ACHN (cell line): ENCODE data around the gene UBE3C.
"Not testable (repeated sequence)": the region's sequence is repeated elsewhere in the genome, so short reads cannot be mapped to it uniquely, and the experiment has no call there.

Experiments
- DNase-seq: peaks from one replicate; pipeline ENCODE4 v3.0.0-alpha.2; 2015
- in situ Hi-C: cut with HindIII; loops from 2 replicates; pipeline ENCODE4 v1.10.0; 2017; ENCODE audit warnings: low sequenced_read_pairs, low pct_ligation_motif_present, low pct_unique_long_range_greater_than_20kb

UBE3C gene

GRCh38 chr7:157158400-157158799 lies 19.7 kb downstream of the UBE3C start:
- DNase-seq: no peak
- in situ Hi-C loops: no loop called here

GRCh38 chr7:157159537-157159936 lies 20.8 kb downstream of the UBE3C start:
- in situ Hi-C loops, DNase-seq: not testable (repeated sequence)

GRCh38 chr7:157160433-157160832 lies 21.7 kb downstream of the UBE3C start:
- in situ Hi-C loops: no loop called here
- DNase-seq: no peak

- in situ Hi-C loops: no loop called here
- no peak for DNase-seq
Measured at GRCh38 chr7:157165987-157166386, 27.3 kb downstream of the UBE3C start.

DNA sequence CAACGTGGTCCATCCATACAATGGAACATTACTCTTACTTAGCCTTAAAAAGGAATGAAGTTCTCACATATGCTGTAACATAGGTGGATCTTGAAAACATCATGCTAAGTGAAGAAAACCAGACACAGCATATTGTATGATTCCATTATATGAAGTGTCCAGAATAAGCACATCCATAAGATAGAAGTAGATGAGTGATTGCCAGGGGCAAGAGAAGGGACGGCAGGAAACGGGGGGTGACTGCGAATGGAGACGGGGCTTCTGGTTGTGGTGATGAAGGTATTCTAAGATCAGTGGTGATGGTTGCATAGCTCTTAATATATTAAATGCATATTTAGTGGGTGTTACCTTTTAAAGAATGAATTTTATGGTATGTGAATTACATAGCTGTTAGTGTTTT lies 29.8 kb downstream of the UBE3C start:
- DNase-seq: no peak
- in situ Hi-C loops: no loop called here

DNA sequence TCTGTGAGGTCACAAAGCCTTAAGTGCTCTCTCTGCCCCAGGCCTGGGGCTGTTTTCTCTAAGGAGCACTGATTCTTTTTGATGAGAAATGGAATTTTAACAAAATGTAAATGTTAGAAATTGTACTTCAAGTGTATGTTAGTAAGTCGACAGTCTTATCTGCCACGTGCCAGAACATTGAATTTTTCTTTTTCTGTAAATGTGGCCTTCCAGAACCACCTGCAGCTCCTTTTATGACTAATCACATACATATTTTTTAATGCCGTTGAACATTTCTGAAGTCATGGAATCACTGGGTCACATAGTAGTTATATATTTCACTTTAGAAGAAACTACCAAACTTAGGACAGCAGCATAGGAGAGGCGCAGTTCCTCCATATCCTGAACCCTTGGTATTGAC lies 38.0 kb downstream of the UBE3C start:
- DNase-seq: no peak
- in situ Hi-C loops: no loop called here

DNA sequence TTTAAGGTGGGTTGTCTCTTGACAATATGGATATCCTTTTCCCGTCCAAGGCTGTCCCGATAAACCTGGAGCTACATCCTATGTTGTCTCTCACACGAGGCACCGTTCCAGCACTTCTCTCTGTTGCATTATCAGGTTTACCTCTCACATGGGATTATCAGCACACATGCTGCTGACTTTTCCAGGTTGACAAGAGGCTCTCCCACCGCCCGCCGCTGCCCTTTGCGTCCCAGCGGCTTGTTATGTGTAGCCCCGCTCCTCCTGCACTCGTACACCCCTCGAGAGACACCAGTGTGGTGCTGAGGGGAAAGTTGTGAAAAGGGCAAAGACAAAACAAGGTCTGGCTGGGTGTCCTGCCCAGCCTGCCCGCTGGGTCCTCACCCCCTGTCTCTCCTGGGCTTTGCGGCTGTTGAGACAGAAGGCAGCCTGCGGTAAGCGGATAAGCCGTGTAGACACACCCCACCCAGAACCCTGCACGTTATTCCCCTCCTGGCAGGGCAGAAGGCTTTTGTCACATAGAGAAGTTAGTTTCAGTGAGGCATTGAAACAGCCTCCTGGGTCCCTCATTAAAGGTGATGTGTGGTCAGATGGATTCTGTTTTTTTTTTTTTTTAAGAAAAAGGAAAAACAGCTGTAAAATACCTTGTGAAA lies 38.7 kb downstream of the UBE3C start:
- DNase-seq: no peak
- in situ Hi-C loops: no loop called here

GRCh38 chr7:157177983-157178381 lies 39.3 kb downstream of the UBE3C start:
- in situ Hi-C loops: no loop called here

GRCh38 chr7:157183832-157184231 lies 45.1 kb downstream of the UBE3C start:
- in situ Hi-C loops: no loop called here
- DNase-seq: no peak

More at GRCh38 chr7:157177983-157178381, 39.3 kb downstream of the UBE3C start:
- DNase-seq: no peak

GRCh38 chr7:157188091-157188665 lies 49.5 kb downstream of the UBE3C start:
- no peak for DNase-seq
- in situ Hi-C loops: no loop called here

- no peak for DNase-seq
- in situ Hi-C loops: no loop called here
Measured at GRCh38 chr7:157189405-157189804, 50.7 kb downstream of the UBE3C start.

GRCh38 chr7:157192861-157193260 lies 54.1 kb downstream of the UBE3C start:
- in situ Hi-C loops: no loop called here
- no peak for DNase-seq

- no peak for DNase-seq
- in situ Hi-C loops: no loop called here
Measured at GRCh38 chr7:157193274-157193673, 54.5 kb downstream of the UBE3C start.

GRCh38 chr7:157194948-157195347 lies 56.2 kb downstream of the UBE3C start:
- no peak for DNase-seq
- in situ Hi-C loops: no loop called here

GRCh38 chr7:157195868-157196267 lies 57.1 kb downstream of the UBE3C start:
- DNase-seq: no peak

GRCh38 chr7:157204134-157204533 lies 65.4 kb downstream of the UBE3C start:
- DNase-seq: no peak
- in situ Hi-C loops: no loop called here

More at GRCh38 chr7:157195868-157196267, 57.1 kb downstream of the UBE3C start:
- in situ Hi-C loops: no loop called here

- in situ Hi-C loops: no loop called here
- DNase-seq: no peak
Measured at GRCh38 chr7:157205438-157205837, 66.7 kb downstream of the UBE3C start.

DNA sequence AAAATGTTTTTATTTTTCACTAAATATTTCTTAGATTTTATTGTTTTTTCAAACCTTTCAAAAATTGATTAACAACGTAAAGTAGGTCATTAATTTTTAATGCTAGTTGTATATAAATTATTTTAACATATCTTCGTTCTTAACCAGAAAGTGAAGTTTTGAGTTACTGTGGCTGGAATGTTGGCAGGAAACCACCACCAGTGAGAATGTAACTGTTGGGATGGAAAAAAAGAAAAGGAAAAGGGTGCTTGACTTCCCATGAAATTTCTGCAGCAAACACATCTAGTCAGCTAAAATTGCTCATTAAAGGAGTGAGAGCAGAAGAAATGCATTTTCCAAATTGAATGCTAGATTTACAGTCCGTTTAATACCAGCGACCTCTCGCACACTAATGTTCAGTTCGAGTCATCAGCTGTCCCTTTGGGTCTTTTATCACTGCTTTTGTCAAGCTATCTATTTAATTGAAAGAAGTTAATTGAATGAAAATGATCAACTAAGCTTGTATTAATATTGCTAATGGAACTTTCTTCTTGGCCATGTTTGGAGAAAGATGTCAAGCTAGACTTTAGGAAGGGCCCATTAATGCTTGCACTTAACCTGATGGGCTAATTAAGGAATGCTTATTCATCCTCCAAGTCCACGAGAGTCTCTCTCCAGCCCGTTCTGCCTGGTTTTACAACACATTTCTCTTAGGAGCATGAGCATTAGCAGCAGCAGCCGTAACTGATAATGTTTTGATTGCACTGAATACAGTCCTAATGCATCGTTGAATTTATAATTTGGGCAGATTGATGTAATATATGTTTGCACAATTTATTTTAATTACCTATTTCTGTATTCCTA lies 70.1 kb downstream of the UBE3C start:
- in situ Hi-C loops: no loop called here

GRCh38 chr7:157210682-157211081 lies 72.0 kb downstream of the UBE3C start:
- no peak for DNase-seq
- in situ Hi-C loops: no loop called here

More for the DNA sequence above, 70.1 kb downstream of the UBE3C start:
- no peak for DNase-seq

DNA sequence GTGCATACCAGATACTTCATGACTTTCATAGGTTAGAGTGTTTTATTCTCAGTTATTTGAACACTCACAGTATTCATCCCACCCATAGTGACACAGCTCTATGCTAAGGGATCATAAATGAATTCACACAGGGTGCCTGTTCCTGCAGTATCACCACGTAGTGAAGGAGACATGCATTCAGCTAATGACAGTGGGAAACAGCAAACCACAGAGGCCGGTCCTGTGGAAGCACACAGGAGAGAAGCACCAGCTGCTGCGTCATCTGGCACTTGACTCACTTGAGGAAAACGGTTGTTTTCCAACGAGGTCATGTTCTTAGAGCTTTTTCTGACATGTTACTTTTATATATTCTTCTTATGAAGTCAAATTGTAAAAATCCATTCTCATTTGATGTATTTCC lies 73.0 kb downstream of the UBE3C start:
- no peak for DNase-seq
- in situ Hi-C loops: no loop called here
